Transverse colon (tissue), 4 donors: ENCODE data around the gene SLC35F3.

Experiments
- POLR2AphosphoS5 ChIP-seq, 3 donors: sonication (generic); formaldehyde crosslinking; IDR thresholded peaks; one replicate each; pipeline ENCODE4 v1.6.1; 2016; ENCODE audit warnings: antibody characterized with exemption in 3 of 3
- TF ChIP-seq, protein P1 (sequence below), 5 experiments: fragments of 200-600 bp in 3 of 5; fragments of 450-650 bp in 2 of 5; sonication (generic) in 3 of 5; IDR thresholded peaks; 1 replicate in 2 of 5; 2 replicates in 3 of 5; pipeline ENCODE4 v1.5.1; 2016 to 2017; ENCODE audit warnings: antibody characterized with exemption in 5 of 5, inconsistent platforms in 3 of 5, mild to moderate bottlenecking in 2 of 5, moderate library complexity in 1 of 5

- TF ChIP-seq, protein P1, sequence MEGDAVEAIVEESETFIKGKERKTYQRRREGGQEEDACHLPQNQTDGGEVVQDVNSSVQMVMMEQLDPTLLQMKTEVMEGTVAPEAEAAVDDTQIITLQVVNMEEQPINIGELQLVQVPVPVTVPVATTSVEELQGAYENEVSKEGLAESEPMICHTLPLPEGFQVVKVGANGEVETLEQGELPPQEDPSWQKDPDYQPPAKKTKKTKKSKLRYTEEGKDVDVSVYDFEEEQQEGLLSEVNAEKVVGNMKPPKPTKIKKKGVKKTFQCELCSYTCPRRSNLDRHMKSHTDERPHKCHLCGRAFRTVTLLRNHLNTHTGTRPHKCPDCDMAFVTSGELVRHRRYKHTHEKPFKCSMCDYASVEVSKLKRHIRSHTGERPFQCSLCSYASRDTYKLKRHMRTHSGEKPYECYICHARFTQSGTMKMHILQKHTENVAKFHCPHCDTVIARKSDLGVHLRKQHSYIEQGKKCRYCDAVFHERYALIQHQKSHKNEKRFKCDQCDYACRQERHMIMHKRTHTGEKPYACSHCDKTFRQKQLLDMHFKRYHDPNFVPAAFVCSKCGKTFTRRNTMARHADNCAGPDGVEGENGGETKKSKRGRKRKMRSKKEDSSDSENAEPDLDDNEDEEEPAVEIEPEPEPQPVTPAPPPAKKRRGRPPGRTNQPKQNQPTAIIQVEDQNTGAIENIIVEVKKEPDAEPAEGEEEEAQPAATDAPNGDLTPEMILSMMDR (IDR thresholded peaks at IDR 0.05): peak; percentile 73 to 89 (median 80)
- TF ChIP-seq POLR2AphosphoS5 (IDR thresholded peaks at IDR 0.05): no peak
These were observed 405.4 kb downstream of the SLC35F3 start for GRCh38 chr1:234309598-234310459.
